HL-60 (cell line): Measurements from ENCODE around the gene CLIC6.

Experiments
- CTCF ChIP-seq: IDR thresholded peaks from one replicate; pipeline ENCODE4 v1.5.1; 2011; ENCODE audit warnings: low read length, control low read depth, inconsistent platforms; ENCODE audit not compliant: insufficient read depth
- GABPA ChIP-seq: IDR thresholded peaks from 2 replicates; pipeline ENCODE4 v1.6.1; 2012; ENCODE audit warnings: low read depth
- POLR2AphosphoS5 ChIP-seq: IDR thresholded peaks from 2 replicates; pipeline ENCODE4 v1.6.1; 2012; ENCODE audit warnings: low read depth
- REST ChIP-seq: IDR thresholded peaks from 2 replicates; pipeline ENCODE4 v1.6.1; 2012; ENCODE audit warnings: low read depth; ENCODE audit not compliant: insufficient replicate concordance
- SPI1 ChIP-seq: IDR thresholded peaks from 2 replicates; pipeline ENCODE4 v1.6.1; 2012; ENCODE audit warnings: low read depth, mild to moderate bottlenecking, borderline replicate concordance

GRCh38 chr21:34762786-34763185, 94.0 kb downstream of the CLIC6 start:
- TF ChIP-seq POLR2AphosphoS5 (no peak), REST (no peak), CTCF (no peak), SPI1 (no peak), GABPA (no peak)
